BE2C (cell line): ENCODE measurements around the gene NLRP9. TPM values are rescaled to one million over a fixed set of nuclear protein-coding genes. Genes with fewer than 3 reads are reported as not detected.
A peak's percentile ranks its signal among the peaks of the same experiment; 100 is the strongest.
"Not testable (repeated sequence)": the region's sequence is repeated elsewhere in the genome, so short reads cannot be mapped to it uniquely, and the experiment has no call there.

Experiments used
- DNase-seq: peaks from one replicate; pipeline ENCODE4 v3.0.0-alpha.2; 2020
- H3K27me3 ChIP-seq: fragments of 250-450 bp; sonication (Bioruptor Pico); 2 replicates; pipeline ENCODE4 v1.5.1; 2020; ENCODE audit warnings: mild to moderate bottlenecking
- H3K36me3 ChIP-seq: fragments of 250-450 bp; sonication (Bioruptor Pico); 2 replicates; pipeline ENCODE4 v1.5.1; 2020; ENCODE audit warnings: mild to moderate bottlenecking
- H3K4me1 ChIP-seq: fragments of 250-450 bp; sonication (Bioruptor Pico); 2 replicates; pipeline ENCODE4 v1.5.1; 2020
- H3K4me3 ChIP-seq: 2 replicates; pipeline ENCODE4 v1.5.1; 2011; ENCODE audit warnings: low read depth, low read length
- H3K9me3 ChIP-seq: fragments of 250-450 bp; sonication (Bioruptor Pico); 2 replicates; pipeline ENCODE4 v1.5.1; 2020
- CTCF ChIP-seq: IDR thresholded peaks from 2 replicates; pipeline ENCODE4 v1.5.1; 2012; ENCODE audit warnings: mild to moderate bottlenecking, low read depth, low read length
- polyA plus RNA-seq: library from polyadenylated mRNA; unstranded; fragments of >200 nt; gene quantifications from one replicate; pipeline ENCODE4 v1.2.1, GENCODE V29; 2012; ENCODE audit warnings: low read depth, missing spikeins; ENCODE audit not compliant: insufficient read length, insufficient read depth

The NLRP9 gene
- polyA plus RNA-seq, result not detected

GRCh38 chr19:55738302-55738701, at the start of gene NLRP9:
TSS of gene NLRP9 (minus strand) at chr19:55738402. CDS start at chr19:55738374, 28 bp downstream.
- Histone ChIP-seq H3K4me3 (no peak within 1 kb of the TSS), H3K9me3 (no peaks in the 10 kb centered on the region), H3K4me1 (no peaks in the 10 kb centered on the region), H3K36me3 (no peaks in the 10 kb centered on the region), H3K27me3 (peaks cover 33% of the 10 kb centered on the region)
- DNase-seq, result no peak
- no peak for TF ChIP-seq CTCF

- no peak for DNase-seq
These were observed 42.9 kb upstream of the NLRP9 start for GRCh38 chr19:55781112-55781511.

GRCh38 chr19:55778331-55778730, 40.1 kb upstream of the NLRP9 start:
- no peak overlapping the region for H3K4me3 ChIP-seq
- no peaks in the 10 kb centered on the region for H3K9me3 ChIP-seq
- H3K36me3 ChIP-seq, result no peaks in the 10 kb centered on the region
- no peak for DNase-seq
- TF ChIP-seq CTCF, result no peak
- peaks cover 47% of the 10 kb centered on the region for H3K27me3 ChIP-seq
- H3K4me1 ChIP-seq, result no peaks in the 10 kb centered on the region

More at GRCh38 chr19:55781112-55781511, 42.9 kb upstream of the NLRP9 start:
- Histone ChIP-seq H3K27me3 (peaks cover 43% of the 10 kb centered on the region), H3K9me3 (no peaks in the 10 kb centered on the region), H3K36me3 (no peaks in the 10 kb centered on the region), H3K4me3 (no peak overlapping the region), H3K4me1 (no peaks in the 10 kb centered on the region)
- TF ChIP-seq CTCF, result no peak

GRCh38 chr19:55777528-55777927, 39.3 kb upstream of the NLRP9 start:
- no peaks in the 10 kb centered on the region for H3K36me3 ChIP-seq
- peak; percentile 45 for TF ChIP-seq CTCF
- H3K4me1 ChIP-seq, result no peaks in the 10 kb centered on the region
- no peak overlapping the region for H3K4me3 ChIP-seq
- peaks cover 39% of the 10 kb centered on the region for H3K27me3 ChIP-seq
- peak; percentile 33 for DNase-seq
- H3K9me3 ChIP-seq, result no peaks in the 10 kb centered on the region

- peaks cover 16% of the 10 kb centered on the region for H3K27me3 ChIP-seq
- not testable (repeated sequence) for H3K36me3 ChIP-seq, H3K9me3 ChIP-seq, H3K4me1 ChIP-seq, DNase-seq, H3K4me3 ChIP-seq
These were observed 31.4 kb upstream of the NLRP9 start for GRCh38 chr19:55769632-55770031.

GRCh38 chr19:55768818-55769217, 30.6 kb upstream of the NLRP9 start, which contains the start of gene RFPL4AL1:
TSS of gene RFPL4AL1 (plus strand) at chr19:55769118. CDS start at chr19:55771805, 2,687 bp downstream.
- not testable (repeated sequence) for H3K36me3 ChIP-seq, H3K4me1 ChIP-seq, H3K9me3 ChIP-seq, H3K4me3 ChIP-seq, DNase-seq
- H3K27me3 ChIP-seq, result peaks cover 16% of the 10 kb centered on the region

GRCh38 chr19:55766466-55766865, 28.3 kb upstream of the NLRP9 start:
- H3K9me3 ChIP-seq, result no peaks in the 10 kb centered on the region

GRCh38 chr19:55758797-55759196, 20.6 kb upstream of the NLRP9 start, which contains the start of gene RFPL4A:
TSS of gene RFPL4A (plus strand) at chr19:55759097. CDS start at chr19:55761801, 2,704 bp downstream.
- not testable (repeated sequence) for H3K9me3 ChIP-seq, H3K36me3 ChIP-seq, DNase-seq, H3K4me1 ChIP-seq, H3K4me3 ChIP-seq
- H3K27me3 ChIP-seq, result peaks cover 19% of the 10 kb centered on the region

More at GRCh38 chr19:55766466-55766865, 28.3 kb upstream of the NLRP9 start:
- no peak for DNase-seq
- Histone ChIP-seq H3K27me3 (peaks cover 16% of the 10 kb centered on the region), H3K4me1 (no peaks in the 10 kb centered on the region), H3K4me3 (no peak overlapping the region), H3K36me3 (no peaks in the 10 kb centered on the region)
- TF ChIP-seq CTCF, result no peak

- peaks cover 32% of the 10 kb centered on the region for H3K27me3 ChIP-seq
- DNase-seq, H3K36me3 ChIP-seq, H3K4me3 ChIP-seq, H3K9me3 ChIP-seq, H3K4me1 ChIP-seq: not testable (repeated sequence)
These were observed 18.6 kb upstream of the NLRP9 start for GRCh38 chr19:55756808-55757207.
